Small intestine (tissue), 7 donors: Measurements from ENCODE around the gene ADAM17. TPM values are rescaled to one million over a fixed set of nuclear protein-coding genes. Genes with fewer than 3 reads are reported as not detected.
"Not testable (repeated sequence)": the region's sequence is repeated elsewhere in the genome, so short reads cannot be mapped to it uniquely, and the experiment has no call there.

Experiments used
- DNase-seq, 2 donors: peaks; one replicate each; pipeline versions ENCODE4 v3.0.0 to v3.0.0-alpha.2; 2013
- FAIRE-seq: peaks from 2 replicates; lab custom pipeline; 2012; peaks lifted over from hg19 to GRCh38; lab: Jason Lieb, UNC
- H3K27ac ChIP-seq, 3 donors: one replicate each; pipeline ENCODE4 v1.5.1; 2013; ENCODE audit warnings: low read length in 2 of 3, mild to moderate bottlenecking in 2 of 3, control low read depth in 1 of 3, inconsistent platforms in 1 of 3, low read depth in 1 of 3, moderate library complexity in 1 of 3
- H3K27me3 ChIP-seq, 3 donors: one replicate each; pipeline ENCODE4 v1.6.1; 2013; ENCODE audit warnings: low read length in 3 of 3, inconsistent platforms in 1 of 3; ENCODE audit not compliant: control insufficient read depth in 3 of 3, insufficient read depth in 3 of 3
- H3K36me3 ChIP-seq, 3 donors: one replicate each; pipeline ENCODE4 v1.6.1; 2013; ENCODE audit warnings: low read length in 3 of 3, inconsistent platforms in 1 of 3, low read depth in 1 of 3, mild to moderate bottlenecking in 1 of 3, moderate library complexity in 1 of 3; ENCODE audit not compliant: control insufficient read depth in 3 of 3, insufficient read depth in 2 of 3
- H3K4me1 ChIP-seq, 3 donors: one replicate each; pipeline ENCODE4 v1.6.1; 2013; ENCODE audit warnings: low read length in 2 of 3, inconsistent platforms in 1 of 3, low read depth in 1 of 3, mild to moderate bottlenecking in 1 of 3, moderate library complexity in 1 of 3; ENCODE audit not compliant: control insufficient read depth in 3 of 3, insufficient read depth in 2 of 3
- H3K4me3 ChIP-seq, 3 donors: one replicate each; pipeline ENCODE4 v1.5.1; 2013; ENCODE audit warnings: low read length in 3 of 3, control low read depth in 1 of 3, inconsistent platforms in 1 of 3, low read depth in 1 of 3, mild to moderate bottlenecking in 1 of 3, moderate library complexity in 1 of 3
- H3K9me3 ChIP-seq, 2 donors: one replicate each; pipeline ENCODE4 v1.6.1; 2013; ENCODE audit warnings: low read depth in 1 of 2, low read length in 1 of 2; ENCODE audit not compliant: control insufficient read depth in 2 of 2, insufficient read depth in 1 of 2
- WGBS, 3 donors: extraction: QIAGEN DNeasy Blood & Tissue Kit; methylation state at CpG; one replicate each; pipeline ENCODE4 v1.1.7; 2013; 5-methylcytosine and 5-hydroxymethylcytosine counted together
- polyA plus RNA-seq, 4 donors: library from polyadenylated mRNA; stranded (reverse) in 3 of 4; unstranded in 1 of 4; fragments of 200-250 nt in 3 of 4; fragments of 120-200 nt in 1 of 4; gene quantifications; one replicate each; pipeline versions ENCODE4 v1.2.1 to v1.2.3, GENCODE V29; 2013
- donor health status: healthy with polysubstance abuse.
- donor health status: control.
- donor health status: control.
- donor health status: Bipolar disorder and iron deficiency.
- donor health status: healthy.

Gene ADAM17
- polyA plus RNA-seq, 4 donors = 2.9 to 17.6 (median 5.7) TPM

DNA sequence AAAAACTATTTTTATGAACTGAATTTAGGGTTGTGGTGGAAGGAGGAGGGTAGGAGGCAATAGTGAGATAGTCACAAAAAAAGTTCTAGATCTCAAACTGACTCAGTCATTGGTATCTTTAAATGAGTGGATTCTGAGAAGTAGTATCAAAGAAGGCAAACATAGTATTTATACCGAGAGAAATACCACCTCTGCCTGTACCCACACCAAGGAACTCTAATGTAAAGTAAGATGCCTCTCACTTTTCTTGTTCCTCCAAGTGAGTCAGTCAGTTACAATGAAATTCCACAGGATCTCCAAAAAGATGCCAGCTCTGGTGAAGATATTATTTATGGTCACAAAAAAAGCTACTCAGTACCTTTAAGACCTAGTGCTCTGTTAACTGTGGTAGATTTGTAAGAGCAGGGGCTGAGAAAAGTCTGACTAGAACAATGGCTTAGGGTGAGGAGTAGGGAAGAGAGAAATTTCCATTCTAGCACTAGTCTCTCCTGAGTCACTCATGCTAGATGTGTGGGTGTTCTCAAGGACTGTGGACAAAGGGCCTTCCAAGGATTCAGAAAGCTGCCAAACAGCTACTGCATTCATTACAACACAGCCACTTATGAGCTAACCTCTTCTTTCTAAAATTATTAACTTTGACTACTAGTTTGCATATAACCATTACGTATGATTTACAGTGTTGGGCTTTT lies 38.9 kb upstream of the ADAM17 start:
- 75 to 84% (median 80%) methylated on average over 2 of the region's 2 CpGs for WGBS, 3 donors
- DNase-seq (peak; percentile 20 to 24), FAIRE-seq (no peak)

DNA sequence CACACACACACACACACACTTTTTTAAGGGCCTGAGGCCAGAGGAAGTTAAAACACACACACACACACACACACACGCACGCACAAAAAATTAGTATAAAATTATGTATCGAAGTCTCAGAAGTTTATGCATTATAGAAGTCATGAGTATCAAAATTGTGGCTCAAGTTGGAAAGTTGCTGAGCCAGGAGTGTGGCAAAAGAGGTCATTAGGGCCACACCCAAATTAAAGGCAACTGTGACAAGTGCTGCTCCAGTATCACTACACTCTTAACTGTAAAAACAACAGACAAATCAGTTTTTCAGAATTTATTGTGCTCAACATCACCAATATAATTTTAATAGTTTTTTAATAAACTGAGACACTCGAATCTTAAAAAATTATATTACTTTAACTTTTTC lies 38.3 kb upstream of the ADAM17 start:
- peaks cover 0 to 23% (median 3%) of the 10 kb centered on the region in 3 donors for H3K36me3 ChIP-seq
- peak in 1 of 2 donors; percentile 43 for DNase-seq
- H3K4me3 ChIP-seq = no peak overlapping the region
- peaks cover 0 to 3% (median 2%) of the 10 kb centered on the region in 3 donors for H3K4me1 ChIP-seq
- H3K27me3 ChIP-seq = no peaks in the 10 kb centered on the region
- H3K27ac ChIP-seq = no peak overlapping the region
- H3K9me3 ChIP-seq = peaks cover 0 to 11% of the 10 kb centered on the region in 2 donors
- no peak for FAIRE-seq
- WGBS, 3 donors = 91 to 93% (median 92%) methylated on average over 4 of the region's 4 CpGs

More for the DNA sequence above, 38.9 kb upstream of the ADAM17 start:
- H3K4me3 ChIP-seq = no peak overlapping the region
- H3K27ac ChIP-seq = peak overlapping the region in 1 of 3 donors; percentile 4
- no peaks in the 10 kb centered on the region for H3K27me3 ChIP-seq
- H3K36me3 ChIP-seq = peaks cover 3 to 18% (median 4%) of the 10 kb centered on the region in 3 donors
- peaks cover 0 to 3% (median 2%) of the 10 kb centered on the region in 3 donors for H3K4me1 ChIP-seq
- H3K9me3 ChIP-seq = peaks cover 0 to 16% of the 10 kb centered on the region in 2 donors

DNA sequence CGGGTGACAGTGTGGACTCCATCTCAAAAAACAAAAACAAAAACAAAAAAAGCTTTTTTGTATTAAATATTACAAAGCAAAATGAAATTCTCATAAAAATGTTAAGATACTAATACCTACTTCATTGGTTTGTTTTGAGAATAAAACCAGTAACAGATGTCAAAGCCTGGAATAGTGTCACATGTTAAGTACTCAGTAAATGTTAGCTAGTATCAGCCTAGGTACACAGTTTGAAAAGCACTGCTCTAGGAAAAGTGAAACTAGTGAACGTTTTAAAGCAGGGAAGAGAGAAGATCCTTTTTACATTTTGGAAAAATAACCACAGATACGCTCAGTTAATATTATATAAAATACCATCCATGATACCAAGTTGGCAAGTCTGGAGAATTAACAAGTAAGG lies 37.1 kb upstream of the ADAM17 start:
- Histone ChIP-seq H3K27me3 (no peaks in the 10 kb centered on the region), H3K9me3 (no peaks in the 10 kb centered on the region), H3K27ac (no peak overlapping the region), H3K4me1 (peaks cover 0 to 3% (median 2%) of the 10 kb centered on the region in 3 donors), H3K36me3 (peaks cover 3 to 33% (median 6%) of the 10 kb centered on the region in 3 donors), H3K4me3 (no peak overlapping the region)
- DNase-seq = no peak
- no peak for FAIRE-seq
- WGBS, 3 donors = 69 to 71% (median 70%) methylated on average over 3 of the region's 3 CpGs

DNA sequence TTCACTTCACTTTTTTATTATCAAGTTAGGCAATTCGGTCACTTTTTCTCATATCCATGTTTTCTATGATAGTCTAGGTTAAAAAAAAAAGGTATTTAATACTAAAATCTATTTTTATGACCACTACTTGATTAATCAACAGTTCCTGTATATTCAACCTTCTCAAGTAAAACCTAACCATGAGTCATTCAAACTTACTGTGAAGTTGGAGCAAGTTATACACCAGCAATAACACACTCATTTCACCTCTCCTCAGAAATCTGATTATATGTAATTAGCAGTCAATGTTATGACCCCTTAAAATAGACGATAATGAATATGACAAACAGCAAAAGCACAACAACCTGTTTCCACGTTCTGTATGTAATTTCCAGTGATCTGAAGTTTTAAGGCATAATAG lies 35.0 kb upstream of the ADAM17 start:
- no peak for FAIRE-seq
- 75 to 76% (median 76%) methylated on average over 3 of the region's 3 CpGs for WGBS, 3 donors
- H3K36me3 ChIP-seq = peaks cover 3 to 27% (median 7%) of the 10 kb centered on the region in 3 donors

DNA sequence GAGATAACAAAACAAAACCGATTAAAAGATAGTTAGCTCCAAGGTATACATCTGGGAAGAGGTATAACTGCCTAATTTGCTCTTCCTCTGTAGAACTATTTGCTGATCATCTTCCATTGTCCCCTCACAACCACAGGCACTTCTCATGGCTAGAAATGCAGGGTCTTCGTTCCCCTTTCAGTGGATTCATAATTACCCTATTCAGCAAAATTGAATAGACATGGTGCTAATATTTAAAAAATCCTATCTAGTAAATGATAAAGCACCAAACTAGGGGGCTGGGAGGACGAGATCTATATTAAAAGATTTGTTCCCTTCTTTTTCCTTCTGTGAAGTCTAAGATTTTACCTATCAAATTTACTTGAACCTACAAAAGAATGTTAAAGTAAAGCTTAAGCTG lies 30.8 kb upstream of the ADAM17 start:
- DNase-seq (no peak), FAIRE-seq (no peak)
- H3K9me3 ChIP-seq = no peaks in the 10 kb centered on the region
- H3K27me3 ChIP-seq = no peaks in the 10 kb centered on the region
- no peak overlapping the region for H3K4me3 ChIP-seq
- no peak overlapping the region for H3K27ac ChIP-seq
- H3K36me3 ChIP-seq = peaks cover 3 to 25% (median 11%) of the 10 kb centered on the region in 3 donors
- H3K4me1 ChIP-seq = no peaks in the 10 kb centered on the region
- 81 to 93% (median 91%) methylated on average over 3 of the region's 3 CpGs for WGBS, 3 donors

More for the DNA sequence above, 35.0 kb upstream of the ADAM17 start:
- H3K4me3 ChIP-seq = no peak overlapping the region
- peaks cover 0 to 2% (median 0%) of the 10 kb centered on the region in 3 donors for H3K4me1 ChIP-seq
- no peaks in the 10 kb centered on the region for H3K27me3 ChIP-seq
- H3K27ac ChIP-seq = no peak overlapping the region
- DNase-seq = no peak
- H3K9me3 ChIP-seq = no peaks in the 10 kb centered on the region

DNA sequence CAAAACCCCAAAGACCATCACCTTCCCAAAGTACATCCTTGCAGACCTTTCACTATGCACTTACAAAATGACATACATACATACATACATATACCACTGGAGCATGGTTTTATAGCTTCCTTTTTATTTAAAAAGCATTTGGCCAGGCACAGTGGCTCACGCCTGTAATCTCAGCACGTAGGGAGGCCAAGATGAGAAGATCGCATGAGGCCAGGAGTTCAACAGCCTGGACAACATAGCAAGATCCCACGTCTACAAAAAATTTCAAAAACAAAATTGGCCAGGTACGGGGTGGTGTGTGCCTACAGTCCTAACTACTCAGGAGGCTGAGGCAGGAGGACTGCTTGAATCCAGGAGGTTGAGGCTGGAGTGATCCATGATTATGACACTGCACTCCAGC lies 29.9 kb upstream of the ADAM17 start:
- H3K27me3 ChIP-seq = no peaks in the 10 kb centered on the region

DNA sequence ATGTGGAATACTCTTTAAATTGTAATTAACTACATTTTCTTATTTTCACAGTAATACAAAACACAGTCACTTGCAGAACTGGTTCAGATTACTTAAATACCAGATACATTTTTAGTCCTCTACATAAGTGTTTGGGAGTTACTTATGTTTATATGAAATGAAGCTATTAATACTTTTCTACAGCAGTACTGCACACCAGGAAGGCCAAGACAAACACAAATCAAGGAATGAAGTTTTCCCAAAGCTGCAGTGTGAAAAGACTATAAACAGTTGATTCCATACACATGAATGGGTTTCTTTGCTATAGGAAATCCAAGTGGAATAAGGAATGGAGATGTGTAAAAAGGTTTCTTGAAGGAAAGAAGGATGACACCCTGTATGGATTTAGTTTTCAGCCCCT lies 29.3 kb upstream of the ADAM17 start:
- not testable (repeated sequence) for H3K4me1 ChIP-seq, H3K27ac ChIP-seq, FAIRE-seq, DNase-seq, H3K27me3 ChIP-seq, H3K9me3 ChIP-seq, H3K4me3 ChIP-seq
- H3K36me3 ChIP-seq = peaks cover under 1 to 29% (median 11%) of the 10 kb centered on the region in 3 donors

More for the DNA sequence above, 29.9 kb upstream of the ADAM17 start:
- WGBS, 3 donors = 98% methylated on average over 5 of the region's 5 CpGs
- DNase-seq (no peak), FAIRE-seq (no peak)
- Histone ChIP-seq H3K36me3 (peaks cover 3 to 27% (median 11%) of the 10 kb centered on the region in 3 donors), H3K27ac (no peak overlapping the region), H3K4me3 (no peak overlapping the region), H3K4me1 (no peaks in the 10 kb centered on the region), H3K9me3 (no peaks in the 10 kb centered on the region)

DNA sequence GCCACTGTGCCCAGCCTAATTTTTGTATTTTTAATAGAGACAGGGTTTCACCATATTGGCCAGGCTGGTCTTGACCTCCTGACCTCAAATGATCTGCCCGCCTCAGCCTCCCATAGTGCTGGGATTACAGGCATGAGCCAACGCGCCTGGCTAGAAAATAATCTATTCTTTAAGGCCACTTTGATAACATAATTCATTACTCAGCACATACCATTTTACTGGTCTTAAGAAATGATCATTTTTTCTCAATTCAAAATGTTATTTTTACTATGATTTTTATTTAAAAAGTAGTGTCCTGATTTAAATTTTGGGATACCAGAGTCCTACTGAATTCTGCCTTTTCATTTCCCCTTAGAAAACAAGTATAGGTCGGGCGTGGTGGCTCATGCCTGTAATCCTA lies 27.0 kb upstream of the ADAM17 start:
- FAIRE-seq = no peak
- peaks cover 0 to 15% (median 4%) of the 10 kb centered on the region in 3 donors for H3K36me3 ChIP-seq

More for the DNA sequence above, 27.0 kb upstream of the ADAM17 start:
- Histone ChIP-seq H3K4me1 (peaks cover 0 to under 1% (median 0%) of the 10 kb centered on the region in 3 donors), H3K4me3 (no peak overlapping the region), H3K27ac (no peak overlapping the region), H3K27me3 (no peaks in the 10 kb centered on the region), H3K9me3 (no peaks in the 10 kb centered on the region)
- WGBS, 3 donors = 94% methylated on average over 5 of the region's 5 CpGs
- DNase-seq = no peak
